Tibial nerve (tissue), 4 donors: ENCODE data around the gene ASCC1. TPM values are rescaled to one million over a fixed set of nuclear protein-coding genes. Genes with fewer than 3 reads are reported as not detected.
A peak's percentile ranks its signal among the peaks of the same experiment; 100 is the strongest.
"Not testable (repeated sequence)": the region's sequence is repeated elsewhere in the genome, so short reads cannot be mapped to it uniquely, and the experiment has no call there.

Source experiments
- DNase-seq, 2 donors: peaks; one replicate each; pipeline ENCODE4 v3.0.0-alpha.2; 2019; ENCODE audit warnings: low spot score in 2 of 2
- H3K27ac ChIP-seq, 4 donors: fragments of 200-600 bp; sonication (generic) in 3 of 4; one replicate each; pipeline ENCODE4 v1.5.1; 2017 to 2019; ENCODE audit warnings: mild to moderate bottlenecking in 1 of 4
- H3K27me3 ChIP-seq, 2 donors: fragments of 200-600 bp; sonication (generic) in 1 of 2; one replicate each; pipeline versions ENCODE4 v1.5.1 to v1.6.0; 2017 to 2019
- H3K36me3 ChIP-seq, 3 donors: fragments of 200-600 bp; sonication (generic); one replicate each; pipeline ENCODE4 v1.5.1; 2018 to 2019
- H3K4me1 ChIP-seq, 4 donors: fragments of 200-600 bp; sonication (generic) in 3 of 4; one replicate each; pipeline ENCODE4 v1.5.1; 2017 to 2019
- H3K4me3 ChIP-seq, 4 donors: fragments of 200-600 bp; sonication (generic) in 3 of 4; one replicate each; pipeline ENCODE4 v1.5.1; 2017 to 2019; ENCODE audit warnings: mild to moderate bottlenecking in 1 of 4, moderate library complexity in 1 of 4
- H3K9me3 ChIP-seq, 4 donors: fragments of 200-600 bp; sonication (generic) in 3 of 4; one replicate each; pipeline ENCODE4 v1.5.1; 2017 to 2019
- CTCF ChIP-seq, 5 experiments: fragments of 200-600 bp in 3 of 5; fragments of 450-650 bp in 2 of 5; sonication (generic) in 3 of 5; IDR thresholded peaks; one replicate each; pipeline ENCODE4 v1.5.1; 2016 to 2019; ENCODE audit warnings: antibody characterized with exemption in 5 of 5, mild to moderate bottlenecking in 3 of 5, moderate library complexity in 2 of 5
- EP300 ChIP-seq, 2 donors: sonication (generic); formaldehyde crosslinking; IDR thresholded peaks; one replicate each; pipeline ENCODE4 v1.6.1; 2017; ENCODE audit warnings: antibody characterized with exemption in 2 of 2, mild to moderate bottlenecking in 1 of 2
- POLR2A ChIP-seq, 2 donors: fragments of 450-650 bp; IDR thresholded peaks; one replicate each; pipeline ENCODE4 v1.6.1; 2017; ENCODE audit warnings: antibody characterized with exemption in 2 of 2, mild to moderate bottlenecking in 2 of 2, moderate library complexity in 2 of 2
- WGBS, 2 donors: methylation state at CpG; one replicate each; pipeline ENCODE4 v1.1.5; 2018; 5-methylcytosine and 5-hydroxymethylcytosine counted together
- total RNA-seq, 4 donors: library from RNA; depleted of rRNA; stranded (reverse); fragments of >200 nt; gene quantifications; one replicate each; pipeline ENCODE4 v1.1.0, GENCODE V29; 2016

ASCC1 gene
- total RNA-seq, 4 donors from 2014 or later, result 34.2 to 85.7 (median 54.2) TPM

- H3K36me3 ChIP-seq, result peaks cover 0 to 33% (median 0%) of the 10 kb centered on the region in 3 donors
- 43 to 55% methylated on average over 9 of the region's 9 CpGs for WGBS, 2 donors
- DNase-seq, result no peak
- peaks cover 0 to 18% (median 0%) of the 10 kb centered on the region in 4 donors for H3K4me1 ChIP-seq
- no peak overlapping the region for H3K4me3 ChIP-seq
- peak overlapping the region in 2 of 4 donors; percentile 38 to 45 for H3K27ac ChIP-seq
- H3K9me3 ChIP-seq, result no peaks in the 10 kb centered on the region
- TF ChIP-seq EP300 (IDR thresholded peaks at IDR 0.05) (no peak), CTCF (IDR thresholded peaks at IDR 0.05) (no peak), POLR2A (IDR thresholded peaks at IDR 0.05) (no peak)
- no peaks in the 10 kb centered on the region for H3K27me3 ChIP-seq
These were observed 57.9 kb downstream of the ASCC1 start for GRCh38 chr10:72158176-72158575.

GRCh38 chr10:72156223-72156622 is 59.9 kb downstream of the ASCC1 start:
- Histone ChIP-seq H3K27me3 (no peaks in the 10 kb centered on the region), H3K36me3 (peaks cover 0 to 31% (median 0%) of the 10 kb centered on the region in 3 donors), H3K27ac (no peak overlapping the region), H3K4me1 (peaks cover 0 to 18% (median 0%) of the 10 kb centered on the region in 4 donors), H3K4me3 (no peak overlapping the region), H3K9me3 (no peaks in the 10 kb centered on the region)
- no peak for DNase-seq
- TF ChIP-seq CTCF (IDR thresholded peaks at IDR 0.05) (no peak), POLR2A (IDR thresholded peaks at IDR 0.05) (no peak), EP300 (IDR thresholded peaks at IDR 0.05) (no peak)
- WGBS, 2 donors, result 93 to 96% methylated on average over 10 of the region's 10 CpGs

GRCh38 chr10:72152286-72152685 is 63.8 kb downstream of the ASCC1 start:
- DNase-seq, result no peak
- no peaks in the 10 kb centered on the region for H3K27me3 ChIP-seq
- no peak overlapping the region for H3K4me3 ChIP-seq
- no peak overlapping the region for H3K27ac ChIP-seq
- no peaks in the 10 kb centered on the region for H3K9me3 ChIP-seq
- peaks cover 0 to 10% (median 2%) of the 10 kb centered on the region in 4 donors for H3K4me1 ChIP-seq
- 78 to 82% methylated on average over 7 of the region's 7 CpGs for WGBS, 2 donors
- peaks cover 0 to 21% (median 0%) of the 10 kb centered on the region in 3 donors for H3K36me3 ChIP-seq
- TF ChIP-seq EP300 (IDR thresholded peaks at IDR 0.05), result no peak
- no peak for TF ChIP-seq CTCF (IDR thresholded peaks at IDR 0.05)
- TF ChIP-seq POLR2A (IDR thresholded peaks at IDR 0.05), result no peak

GRCh38 chr10:72150746-72151478 is 65.2 kb downstream of the ASCC1 start:
- WGBS, 2 donors, result 97 to 99% methylated on average over 6 of the region's 6 CpGs

GRCh38 chr10:72147324-72147584 is 68.8 kb downstream of the ASCC1 start:
- DNase-seq, result not testable (repeated sequence)
- WGBS, 2 donors, result 45 to 51% methylated on average over 4 of the region's 4 CpGs

More at GRCh38 chr10:72150746-72151478, 65.2 kb downstream of the ASCC1 start:
- H3K4me3 ChIP-seq, DNase-seq, H3K27me3 ChIP-seq, H3K27ac ChIP-seq, H3K9me3 ChIP-seq: not testable (repeated sequence)
- peaks cover 0 to 16% (median 0%) of the 10 kb centered on the region in 3 donors for H3K36me3 ChIP-seq
- peaks cover 0 to 24% (median 13%) of the 10 kb centered on the region in 4 donors for H3K4me1 ChIP-seq

GRCh38 chr10:72146559-72147323 is 69.3 kb downstream of the ASCC1 start:
- Histone ChIP-seq H3K27ac (peak overlapping the region in 2 of 4 donors; percentile 50 to 84), H3K27me3 (no peaks in the 10 kb centered on the region), H3K36me3 (peaks cover 0 to 8% (median 0%) of the 10 kb centered on the region in 3 donors), H3K4me3 (no peak overlapping the region), H3K9me3 (no peaks in the 10 kb centered on the region), H3K4me1 (peaks cover 0 to 25% (median 17%) of the 10 kb centered on the region in 4 donors)
- no peak for DNase-seq
- WGBS, 2 donors, result 31 to 36% methylated on average over 4 of the region's 4 CpGs
- TF ChIP-seq EP300 (IDR thresholded peaks at IDR 0.05) (no peak), POLR2A (IDR thresholded peaks at IDR 0.05) (no peak)

More at GRCh38 chr10:72147324-72147584, 68.8 kb downstream of the ASCC1 start:
- H3K27me3 ChIP-seq, H3K4me3 ChIP-seq, H3K9me3 ChIP-seq: not testable (repeated sequence)
- Histone ChIP-seq H3K27ac (peak overlapping the region in 3 of 4 donors; percentile 7 to 84 (median 50)), H3K36me3 (peaks cover 0 to 14% (median 0%) of the 10 kb centered on the region in 3 donors), H3K4me1 (peaks cover 0 to 25% (median 17%) of the 10 kb centered on the region in 4 donors)
